Fibroblast of lung (primary cell): Measurements from ENCODE around the gene WWC1.

Source experiments
- CTCF ChIP-seq, 2 donors: IDR thresholded peaks in 1 of 2; conservative IDR thresholded peaks in 1 of 2; 1 replicate in 1 of 2; 2 replicates in 1 of 2; pipeline ENCODE4 v1.5.1; 2011 to 2012; ENCODE audit warnings: low read length in 2 of 2, control low read depth in 1 of 2, inconsistent platforms in 1 of 2, low read depth in 1 of 2, mild to moderate bottlenecking in 1 of 2
- EZH2 ChIP-seq: IDR thresholded peaks from 2 replicates; pipeline ENCODE4 v1.5.1; 2012; ENCODE audit warnings: low read length, control low read depth, mild to moderate bottlenecking; ENCODE audit errors: missing control alignments

GRCh38 chr5:168468836-168469235 lies 177.4 kb downstream of the WWC1 start:
- TF ChIP-seq CTCF (conservative IDR thresholded peaks at IDR 0.05 in 1 of 2, IDR thresholded peaks at IDR 0.05 in 1 of 2; ENCODE audit: low read depth in 1 of 2, low read length in 2 of 2) (no peak), EZH2 (no peak)
